ENCODE measurements around the gene BUB1. TPM values are rescaled to one million over a fixed set of nuclear protein-coding genes. Genes with fewer than 3 reads are reported as not detected.
"Not testable (repeated sequence)": the region's sequence is repeated elsewhere in the genome, so short reads cannot be mapped to it uniquely, and the experiment has no call there.

The BUB1 gene
- total RNA-seq, 2 experiments from 2014 or later = 1.6 to 3.5 TPM

GRCh38 chr2:110638004-110638403 is 39.9 kb downstream of the BUB1 start:
- DNase-seq = no peak
- intact Hi-C loops (cut with DNase I, micrococcal nuclease) = no loop called here
- TF ChIP-seq CTCF (IDR thresholded peaks at IDR 0.05) = no peak
- Mint-ChIP-seq H3K36me3 (ENCODE audit: low read depth) (no peaks in the 10 kb centered on the region), H3K27me3 (no peaks in the 10 kb centered on the region), H3K27ac (no peak overlapping the region), H3K4me1 (ENCODE audit: low read depth) (no peaks in the 10 kb centered on the region), H3K9me3 (no peaks in the 10 kb centered on the region), H3K4me3 (no peak overlapping the region)
- Histone ChIP-seq H3K27ac (ENCODE audit: low read depth in 1 of 2, low read length in 2 of 2) (no peak overlapping the region), H3K4me1 (ENCODE audit: insufficient read depth, low read length) (no peaks in the 10 kb centered on the region), H3K9me3 (ENCODE audit: control insufficient read depth in 1 of 2, insufficient read depth in 1 of 2, low read length in 2 of 2) (no peaks in the 10 kb centered on the region), H3K27me3 (ENCODE audit: control insufficient read depth in 1 of 2, insufficient read depth in 2 of 2, low read length in 2 of 2) (no peaks in the 10 kb centered on the region), H3K4me3 (ENCODE audit: low read length) (no peak overlapping the region), H3K36me3 (ENCODE audit: insufficient read depth, low read length) (no peaks in the 10 kb centered on the region)
- ATAC-seq (ENCODE audit: poor library complexity) = no peak
- ChIA-PET POLR2A (no interaction called here), CTCF (no interaction called here)

GRCh38 chr2:110637093-110637492 is 40.8 kb downstream of the BUB1 start:
- intact Hi-C loops (cut with DNase I, micrococcal nuclease) = no loop called here
- ATAC-seq (ENCODE audit: poor library complexity) (no peak), DNase-seq (no peak)
- H3K4me1 ChIP-seq (ENCODE audit: insufficient read depth, low read length) = no peaks in the 10 kb centered on the region
- ChIA-PET CTCF (no interaction called here), POLR2A (no interaction called here)
- H3K4me1 Mint-ChIP-seq (ENCODE audit: low read depth) = no peaks in the 10 kb centered on the region
- no peaks in the 10 kb centered on the region for H3K27me3 ChIP-seq (ENCODE audit: control insufficient read depth in 1 of 2, insufficient read depth in 2 of 2, low read length in 2 of 2)
- no peaks in the 10 kb centered on the region for H3K36me3 ChIP-seq (ENCODE audit: insufficient read depth, low read length)
- no peaks in the 10 kb centered on the region for H3K36me3 Mint-ChIP-seq (ENCODE audit: low read depth)
- no peak overlapping the region for H3K27ac ChIP-seq (ENCODE audit: low read depth in 1 of 2, low read length in 2 of 2)
- H3K4me3 ChIP-seq (ENCODE audit: low read length) = no peak overlapping the region
- no peak overlapping the region for H3K27ac Mint-ChIP-seq
- TF ChIP-seq CTCF (IDR thresholded peaks at IDR 0.05) = no peak
- no peaks in the 10 kb centered on the region for H3K9me3 ChIP-seq (ENCODE audit: control insufficient read depth in 1 of 2, insufficient read depth in 1 of 2, low read length in 2 of 2)
- H3K27me3 Mint-ChIP-seq = no peaks in the 10 kb centered on the region
- H3K4me3 Mint-ChIP-seq = no peak overlapping the region
- H3K9me3 Mint-ChIP-seq = no peaks in the 10 kb centered on the region

- DNase-seq; POLR2A ChIA-PET; H3K9me3 Mint-ChIP-seq; ATAC-seq (ENCODE audit: poor library complexity); H3K9me3 ChIP-seq (ENCODE audit: control insufficient read depth in 1 of 2, insufficient read depth in 1 of 2, low read length in 2 of 2); CTCF ChIA-PET; H3K27me3 ChIP-seq (ENCODE audit: control insufficient read depth in 1 of 2, insufficient read depth in 2 of 2, low read length in 2 of 2); H3K4me3 ChIP-seq (ENCODE audit: low read length); H3K36me3 Mint-ChIP-seq (ENCODE audit: low read depth); H3K4me3 Mint-ChIP-seq; H3K27me3 Mint-ChIP-seq; intact Hi-C loops (cut with DNase I, micrococcal nuclease); H3K4me1 ChIP-seq (ENCODE audit: insufficient read depth, low read length); H3K36me3 ChIP-seq (ENCODE audit: insufficient read depth, low read length); H3K4me1 Mint-ChIP-seq (ENCODE audit: low read depth); H3K27ac ChIP-seq (ENCODE audit: low read depth in 1 of 2, low read length in 2 of 2); H3K27ac Mint-ChIP-seq: not testable (repeated sequence)
These were observed 41.8 kb downstream of the BUB1 start for GRCh38 chr2:110635949-110636628.

- intact Hi-C loops (cut with DNase I, micrococcal nuclease); H3K36me3 ChIP-seq (ENCODE audit: insufficient read depth, low read length); H3K4me3 ChIP-seq (ENCODE audit: low read length); H3K9me3 Mint-ChIP-seq; H3K36me3 Mint-ChIP-seq (ENCODE audit: low read depth); H3K4me1 Mint-ChIP-seq (ENCODE audit: low read depth); H3K4me1 ChIP-seq (ENCODE audit: insufficient read depth, low read length); H3K9me3 ChIP-seq (ENCODE audit: control insufficient read depth in 1 of 2, insufficient read depth in 1 of 2, low read length in 2 of 2); CTCF ChIA-PET; H3K27me3 ChIP-seq (ENCODE audit: control insufficient read depth in 1 of 2, insufficient read depth in 2 of 2, low read length in 2 of 2); H3K27me3 Mint-ChIP-seq; H3K4me3 Mint-ChIP-seq; H3K27ac ChIP-seq (ENCODE audit: low read depth in 1 of 2, low read length in 2 of 2); POLR2A ChIA-PET; DNase-seq; H3K27ac Mint-ChIP-seq; ATAC-seq (ENCODE audit: poor library complexity): not testable (repeated sequence)
These were observed 50.5 kb downstream of the BUB1 start for GRCh38 chr2:110627348-110627747.

DNA sequence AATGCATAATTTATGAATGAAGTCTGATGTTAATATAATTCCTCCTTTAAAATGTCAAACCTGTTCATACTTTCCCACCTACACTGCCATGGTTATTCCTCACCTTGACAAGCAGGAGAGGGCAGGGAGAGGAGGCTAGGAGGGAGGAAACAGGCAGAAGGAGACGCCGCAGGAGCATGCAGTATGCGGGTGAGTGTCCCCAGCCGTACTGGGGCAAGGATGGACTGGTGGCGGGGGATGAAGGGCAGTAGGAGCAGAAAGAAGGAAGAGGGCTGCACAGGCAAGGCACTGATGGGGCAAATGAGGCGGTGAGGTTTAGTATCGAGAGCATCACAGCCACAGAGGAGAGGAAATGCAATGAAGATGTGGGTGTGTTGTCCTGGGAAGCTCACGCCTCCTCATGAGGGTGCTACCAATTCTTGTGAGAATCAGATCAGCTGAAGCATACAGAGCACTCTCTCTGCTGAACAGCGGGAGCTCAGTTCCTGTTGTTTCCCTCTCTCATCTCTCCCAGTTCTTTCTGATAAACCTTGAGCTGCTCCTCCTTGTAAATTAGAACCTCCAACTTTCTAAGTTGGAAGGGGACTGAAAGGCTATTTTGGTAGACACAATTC is 58.4 kb downstream of the BUB1 start:
- H3K27ac Mint-ChIP-seq; H3K9me3 Mint-ChIP-seq; H3K4me3 Mint-ChIP-seq; DNase-seq; H3K4me1 ChIP-seq (ENCODE audit: insufficient read depth, low read length); H3K9me3 ChIP-seq (ENCODE audit: control insufficient read depth in 1 of 2, insufficient read depth in 1 of 2, low read length in 2 of 2); ATAC-seq (ENCODE audit: poor library complexity); H3K36me3 ChIP-seq (ENCODE audit: insufficient read depth, low read length); H3K27ac ChIP-seq (ENCODE audit: low read depth in 1 of 2, low read length in 2 of 2); H3K4me1 Mint-ChIP-seq (ENCODE audit: low read depth); CTCF ChIA-PET; H3K27me3 ChIP-seq (ENCODE audit: control insufficient read depth in 1 of 2, insufficient read depth in 2 of 2, low read length in 2 of 2); H3K27me3 Mint-ChIP-seq; H3K4me3 ChIP-seq (ENCODE audit: low read length); intact Hi-C loops (cut with DNase I, micrococcal nuclease); H3K36me3 Mint-ChIP-seq (ENCODE audit: low read depth); POLR2A ChIA-PET: not testable (repeated sequence)

- H3K4me3 ChIP-seq (ENCODE audit: low read length); H3K4me1 Mint-ChIP-seq (ENCODE audit: low read depth); DNase-seq; H3K9me3 ChIP-seq (ENCODE audit: control insufficient read depth in 1 of 2, insufficient read depth in 1 of 2, low read length in 2 of 2); H3K4me1 ChIP-seq (ENCODE audit: insufficient read depth, low read length); CTCF ChIA-PET; H3K9me3 Mint-ChIP-seq; intact Hi-C loops (cut with DNase I, micrococcal nuclease); H3K27ac ChIP-seq (ENCODE audit: low read depth in 1 of 2, low read length in 2 of 2); POLR2A ChIA-PET; H3K4me3 Mint-ChIP-seq; H3K36me3 ChIP-seq (ENCODE audit: insufficient read depth, low read length); H3K27me3 ChIP-seq (ENCODE audit: control insufficient read depth in 1 of 2, insufficient read depth in 2 of 2, low read length in 2 of 2); ATAC-seq (ENCODE audit: poor library complexity); H3K27ac Mint-ChIP-seq; H3K27me3 Mint-ChIP-seq; H3K36me3 Mint-ChIP-seq (ENCODE audit: low read depth): not testable (repeated sequence)
These were observed 63.9 kb downstream of the BUB1 start for GRCh38 chr2:110613927-110614326.
